ACC112 (cell line): ENCODE measurements around the gene LRTM1.

ENCODE experiments used
- H2AFZ ChIP-seq: fragments of 200-600 bp; sonication (generic); one replicate; pipeline ENCODE4 v1.6.0; 2017; ENCODE audit warnings: antibody characterized with exemption, low read length; ENCODE audit not compliant: unreplicated experiment
- H3K27ac ChIP-seq: fragments of 200-600 bp; sonication (generic); 2 replicates; pipeline ENCODE4 v1.5.1; 2014; ENCODE audit warnings: low read depth, mild to moderate bottlenecking, antibody characterized with exemption, low read length, moderate library complexity
- H3K27me3 ChIP-seq: fragments of 200-600 bp; sonication (generic); 2 replicates; pipeline ENCODE4 v1.6.1; 2014; ENCODE audit warnings: mild to moderate bottlenecking, antibody characterized with exemption, low read length, moderate library complexity, mixed read lengths; ENCODE audit not compliant: insufficient read depth
- H3K36me3 ChIP-seq: fragments of 200-600 bp; sonication (generic); 2 replicates; pipeline ENCODE4 v1.6.1; 2016; ENCODE audit warnings: mild to moderate bottlenecking, antibody characterized with exemption, low read length, moderate library complexity, mixed read lengths; ENCODE audit not compliant: insufficient read depth
- H3K4me1 ChIP-seq: fragments of 200-600 bp; sonication (generic); one replicate; pipeline ENCODE4 v1.6.1; 2016; ENCODE audit warnings: low read length, mixed read lengths; ENCODE audit not compliant: insufficient read depth, unreplicated experiment, control insufficient read depth
- H3K4me3 ChIP-seq: fragments of 200-600 bp; sonication (generic); 2 replicates; pipeline ENCODE4 v1.5.1; 2014; ENCODE audit warnings: mild to moderate bottlenecking, low read depth, low read length
- H3K79me2 ChIP-seq: fragments of 200-600 bp; sonication (generic); one replicate; pipeline ENCODE4 v1.6.0; 2016; ENCODE audit warnings: low read length; ENCODE audit not compliant: control insufficient read depth, unreplicated experiment, insufficient read depth

LRTM1 gene

GRCh38 chr3:54915181-54915580, 12.7 kb downstream of the LRTM1 start:
- no peak overlapping the region for H2AFZ ChIP-seq
- no peaks in the 10 kb centered on the region for H3K4me1 ChIP-seq
- H3K36me3 ChIP-seq, result no peaks in the 10 kb centered on the region
- H3K79me2 ChIP-seq, result no peaks in the 10 kb centered on the region
- H3K4me3 ChIP-seq, result no peak overlapping the region
- H3K27me3 ChIP-seq, result 0 out of 2 replicates have a peak, but pooled peaks cover 3% of the 10 kb centered on the region
- no peak overlapping the region for H3K27ac ChIP-seq

GRCh38 chr3:54914180-54914579, 13.7 kb downstream of the LRTM1 start:
- Histone ChIP-seq H3K4me3 (no peak overlapping the region), H3K27me3 (0 out of 2 replicates have a peak, but pooled peaks cover 3% of the 10 kb centered on the region), H3K4me1 (no peaks in the 10 kb centered on the region), H3K79me2 (no peaks in the 10 kb centered on the region), H2AFZ (no peak overlapping the region), H3K27ac (no peak overlapping the region), H3K36me3 (no peaks in the 10 kb centered on the region)

GRCh38 chr3:54909191-54909590, 18.7 kb downstream of the LRTM1 start:
- no peak overlapping the region for H3K4me3 ChIP-seq
- H3K27ac ChIP-seq, result no peak overlapping the region
- H3K27me3 ChIP-seq, result 0 out of 2 replicates have a peak, but pooled peaks cover 3% of the 10 kb centered on the region
- H3K79me2 ChIP-seq, result no peaks in the 10 kb centered on the region
- no peaks in the 10 kb centered on the region for H3K36me3 ChIP-seq
- H3K4me1 ChIP-seq, result no peaks in the 10 kb centered on the region
- H2AFZ ChIP-seq, result no peak overlapping the region

GRCh38 chr3:54906763-54907162, 21.1 kb downstream of the LRTM1 start:
- no peak overlapping the region for H3K27ac ChIP-seq

GRCh38 chr3:54905920-54906319, 21.9 kb downstream of the LRTM1 start:
- no peaks in the 10 kb centered on the region for H3K36me3 ChIP-seq
- H2AFZ ChIP-seq, result no peak overlapping the region
- no peaks in the 10 kb centered on the region for H3K4me1 ChIP-seq
- no peak overlapping the region for H3K27ac ChIP-seq
- H3K4me3 ChIP-seq, result no peak overlapping the region
- no peaks in the 10 kb centered on the region for H3K79me2 ChIP-seq
- H3K27me3 ChIP-seq, result 0 out of 2 replicates have a peak, but pooled peaks cover 3% of the 10 kb centered on the region

More at GRCh38 chr3:54906763-54907162, 21.1 kb downstream of the LRTM1 start:
- Histone ChIP-seq H3K79me2 (no peaks in the 10 kb centered on the region), H3K36me3 (no peaks in the 10 kb centered on the region), H2AFZ (no peak overlapping the region), H3K4me1 (no peaks in the 10 kb centered on the region), H3K4me3 (no peak overlapping the region), H3K27me3 (0 out of 2 replicates have a peak, but pooled peaks cover 3% of the 10 kb centered on the region)

GRCh38 chr3:54905261-54905888, 22.5 kb downstream of the LRTM1 start:
- H3K27ac ChIP-seq, result no peak overlapping the region
- no peaks in the 10 kb centered on the region for H3K4me1 ChIP-seq
- H3K36me3 ChIP-seq, result no peaks in the 10 kb centered on the region
- 0 out of 2 replicates have a peak, but pooled peaks cover 2% of the 10 kb centered on the region for H3K27me3 ChIP-seq
- H3K79me2 ChIP-seq, result no peaks in the 10 kb centered on the region
- no peak overlapping the region for H3K4me3 ChIP-seq
- no peak overlapping the region for H2AFZ ChIP-seq

GRCh38 chr3:54901906-54902685, 25.8 kb downstream of the LRTM1 start:
- Histone ChIP-seq H3K36me3 (no peaks in the 10 kb centered on the region), H3K4me3 (no peak overlapping the region), H2AFZ (no peak overlapping the region), H3K79me2 (no peaks in the 10 kb centered on the region), H3K27ac (no peak overlapping the region), H3K4me1 (no peaks in the 10 kb centered on the region), H3K27me3 (no peaks in the 10 kb centered on the region)

- Histone ChIP-seq H2AFZ (no peak overlapping the region), H3K27ac (no peak overlapping the region), H3K4me1 (no peaks in the 10 kb centered on the region)
These were observed 26.8 kb downstream of the LRTM1 start for GRCh38 chr3:54900838-54901591.

GRCh38 chr3:54899273-54899672, 28.6 kb downstream of the LRTM1 start:
- Histone ChIP-seq H3K36me3 (no peaks in the 10 kb centered on the region), H3K4me3 (no peak overlapping the region), H3K27me3 (no peaks in the 10 kb centered on the region), H2AFZ (no peak overlapping the region), H3K79me2 (no peaks in the 10 kb centered on the region), H3K4me1 (no peaks in the 10 kb centered on the region), H3K27ac (no peak overlapping the region)

More at GRCh38 chr3:54900838-54901591, 26.8 kb downstream of the LRTM1 start:
- Histone ChIP-seq H3K27me3 (no peaks in the 10 kb centered on the region), H3K4me3 (no peak overlapping the region), H3K79me2 (no peaks in the 10 kb centered on the region), H3K36me3 (no peaks in the 10 kb centered on the region)

GRCh38 chr3:54897028-54897711, 30.7 kb downstream of the LRTM1 start:
- no peaks in the 10 kb centered on the region for H3K27me3 ChIP-seq
- no peak overlapping the region for H3K27ac ChIP-seq
- no peak overlapping the region for H2AFZ ChIP-seq
- no peaks in the 10 kb centered on the region for H3K4me1 ChIP-seq
- H3K36me3 ChIP-seq, result no peaks in the 10 kb centered on the region
- no peaks in the 10 kb centered on the region for H3K79me2 ChIP-seq
- no peak overlapping the region for H3K4me3 ChIP-seq
